Measurements from ENCODE around the gene OVCA2. TPM values are rescaled to one million over a fixed set of nuclear protein-coding genes. Genes with fewer than 3 reads are reported as not detected.
A peak's percentile ranks its signal among the peaks of the same experiment; 100 is the strongest.

OVCA2 gene
- total and polyA plus RNA-seq, 8 donors = 3.1 to 83.4 (median 31.9) TPM; not detected in 1

GRCh38 chr17:2063261-2064146 lies 21.7 kb downstream of the OVCA2 start:
- Histone ChIP-seq H3K36me3 (peaks cover 10 to 83% (median 78%) of the 10 kb centered on the region in 4 donors), H3K27me3 (peaks cover 0 to 22% (median 8%) of the 10 kb centered on the region in 3 donors), H3K4me3 (no peak overlapping the region), H3K27ac (peak overlapping the region; percentile 57 to 94 (median 90)), H3K4me1 (peaks cover 40 to 99% (median 73%) of the 10 kb centered on the region in 4 donors), H3K9me3 (no peaks in the 10 kb centered on the region)
- peak in 1 of 2 donors; percentile 74 for DNase-seq
- intact Hi-C loops (cut with DNase I; ENCODE audit: low total_unique reads) = no loop called here
- TF ChIP-seq EP300 (IDR thresholded peaks at IDR 0.05) (no peak), CTCF (IDR thresholded peaks at IDR 0.05) (no peak), POLR2A (IDR thresholded peaks at IDR 0.05) (no peak), POLR2AphosphoS5 (IDR thresholded peaks at IDR 0.05) (peak in 1 of 3 donors; percentile 54)
- WGBS, 5 donors = 61 to 79% (median 71%) methylated on average over 15 to 16 of the region's 16 CpGs

GRCh38 chr17:2064147-2064489 lies 22.3 kb downstream of the OVCA2 start:
- intact Hi-C loops (cut with DNase I; ENCODE audit: low total_unique reads) = no loop called here
- Histone ChIP-seq H3K4me3 (no peak overlapping the region), H3K27ac (peak overlapping the region; percentile 57 to 94 (median 90)), H3K27me3 (peaks cover 0 to 16% (median 1%) of the 10 kb centered on the region in 3 donors), H3K36me3 (peaks cover 10 to 88% (median 80%) of the 10 kb centered on the region in 4 donors), H3K4me1 (peaks cover 34 to 97% (median 69%) of the 10 kb centered on the region in 4 donors), H3K9me3 (no peaks in the 10 kb centered on the region)
- TF ChIP-seq POLR2AphosphoS5 (IDR thresholded peaks at IDR 0.05) = no peak
- TF ChIP-seq EP300 (IDR thresholded peaks at IDR 0.05) = no peak
- no peak for TF ChIP-seq POLR2A (IDR thresholded peaks at IDR 0.05)
- no peak for TF ChIP-seq CTCF (IDR thresholded peaks at IDR 0.05)
- 61 to 78% (median 74%) methylated on average over 5 of the region's 5 CpGs for WGBS, 5 donors
- no peak for DNase-seq

GRCh38 chr17:2064520-2064971 lies 22.7 kb downstream of the OVCA2 start:
- DNase-seq = peak in 1 of 2 donors; percentile 41
- intact Hi-C loops (cut with DNase I; ENCODE audit: low total_unique reads) = no loop called here
- H3K9me3 ChIP-seq = no peaks in the 10 kb centered on the region
- peaks cover 0 to 12% (median 0%) of the 10 kb centered on the region in 3 donors for H3K27me3 ChIP-seq
- TF ChIP-seq POLR2A (IDR thresholded peaks at IDR 0.05) (no peak), POLR2AphosphoS5 (IDR thresholded peaks at IDR 0.05) (no peak), EP300 (IDR thresholded peaks at IDR 0.05) (no peak), CTCF (IDR thresholded peaks at IDR 0.05) (no peak)
- WGBS, 5 donors = 68 to 89% (median 78%) methylated on average over 3 to 6 of the region's 6 CpGs
- H3K36me3 ChIP-seq = peaks cover 10 to 87% (median 79%) of the 10 kb centered on the region in 4 donors
- H3K4me1 ChIP-seq = peaks cover 29 to 93% (median 65%) of the 10 kb centered on the region in 4 donors
- peak overlapping the region; percentile 57 to 94 (median 90) for H3K27ac ChIP-seq
- no peak overlapping the region for H3K4me3 ChIP-seq

- TF ChIP-seq EP300 (IDR thresholded peaks at IDR 0.05) (no peak), CTCF (IDR thresholded peaks at IDR 0.05) (peak in 2 of 7 experiments; percentile 9 to 18), POLR2A (IDR thresholded peaks at IDR 0.05) (no peak), POLR2AphosphoS5 (IDR thresholded peaks at IDR 0.05) (no peak)
- peak overlapping the region; percentile 57 to 94 (median 90) for H3K27ac ChIP-seq
- no peaks in the 10 kb centered on the region for H3K9me3 ChIP-seq
- intact Hi-C loops (cut with DNase I; ENCODE audit: low total_unique reads) = no loop called here
- peaks cover 0 to 7% (median 0%) of the 10 kb centered on the region in 3 donors for H3K27me3 ChIP-seq
- H3K4me1 ChIP-seq = peaks cover 23 to 87% (median 60%) of the 10 kb centered on the region in 4 donors
- peaks cover 10 to 83% (median 79%) of the 10 kb centered on the region in 4 donors for H3K36me3 ChIP-seq
- peak in 1 of 2 donors; percentile 77 for DNase-seq
- 70 to 84% (median 81%) methylated on average over 14 to 24 of the region's 24 CpGs for WGBS, 5 donors
- H3K4me3 ChIP-seq = no peak overlapping the region
Observed at GRCh38 chr17:2064980-2065785, 23.4 kb downstream of the OVCA2 start.

Measured in stomach (tissue), 9 donors.